ENCODE measurements around the gene NOX5. TPM values are rescaled to one million over a fixed set of nuclear protein-coding genes. Genes with fewer than 3 reads are reported as not detected.

NOX5 gene
- total RNA-seq, 1 donor from 2014 or later: 0.17 TPM

- TF ChIP-seq, protein P1, sequence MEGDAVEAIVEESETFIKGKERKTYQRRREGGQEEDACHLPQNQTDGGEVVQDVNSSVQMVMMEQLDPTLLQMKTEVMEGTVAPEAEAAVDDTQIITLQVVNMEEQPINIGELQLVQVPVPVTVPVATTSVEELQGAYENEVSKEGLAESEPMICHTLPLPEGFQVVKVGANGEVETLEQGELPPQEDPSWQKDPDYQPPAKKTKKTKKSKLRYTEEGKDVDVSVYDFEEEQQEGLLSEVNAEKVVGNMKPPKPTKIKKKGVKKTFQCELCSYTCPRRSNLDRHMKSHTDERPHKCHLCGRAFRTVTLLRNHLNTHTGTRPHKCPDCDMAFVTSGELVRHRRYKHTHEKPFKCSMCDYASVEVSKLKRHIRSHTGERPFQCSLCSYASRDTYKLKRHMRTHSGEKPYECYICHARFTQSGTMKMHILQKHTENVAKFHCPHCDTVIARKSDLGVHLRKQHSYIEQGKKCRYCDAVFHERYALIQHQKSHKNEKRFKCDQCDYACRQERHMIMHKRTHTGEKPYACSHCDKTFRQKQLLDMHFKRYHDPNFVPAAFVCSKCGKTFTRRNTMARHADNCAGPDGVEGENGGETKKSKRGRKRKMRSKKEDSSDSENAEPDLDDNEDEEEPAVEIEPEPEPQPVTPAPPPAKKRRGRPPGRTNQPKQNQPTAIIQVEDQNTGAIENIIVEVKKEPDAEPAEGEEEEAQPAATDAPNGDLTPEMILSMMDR (IDR thresholded peaks at IDR 0.05; ENCODE audit: insufficient read depth, low read length, poor library complexity, severe bottlenecking): no peak
- Histone ChIP-seq H3K4me3 (ENCODE audit: low read depth, low read length) (no peak overlapping the region), H3K27me3 (ENCODE audit: control insufficient read depth, insufficient read depth, low read length) (no peaks in the 10 kb centered on the region), H3K36me3 (ENCODE audit: control insufficient read depth, insufficient read depth, low read length) (no peaks in the 10 kb centered on the region)
- no peak for DNase-seq (ENCODE audit: low read depth)
Measured at GRCh38 chr15:69017978-69018377, 3.5 kb downstream of the NOX5 start.

- DNase-seq (ENCODE audit: low read depth): no peak
- Histone ChIP-seq H3K36me3 (ENCODE audit: control insufficient read depth, insufficient read depth, low read length) (no peaks in the 10 kb centered on the region), H3K4me3 (ENCODE audit: low read depth, low read length) (no peak overlapping the region), H3K27me3 (ENCODE audit: control insufficient read depth, insufficient read depth, low read length) (no peaks in the 10 kb centered on the region)
- TF ChIP-seq, protein P1 (IDR thresholded peaks at IDR 0.05; ENCODE audit: insufficient read depth, low read length, poor library complexity, severe bottlenecking): no peak
Measured at GRCh38 chr15:69018951-69019350, 4.5 kb downstream of the NOX5 start.

GRCh38 chr15:69021895-69022294, 7.4 kb downstream of the NOX5 start:
- no peak for DNase-seq (ENCODE audit: low read depth)
- TF ChIP-seq, protein P1 (IDR thresholded peaks at IDR 0.05; ENCODE audit: insufficient read depth, low read length, poor library complexity, severe bottlenecking): no peak
- no peaks in the 10 kb centered on the region for H3K36me3 ChIP-seq (ENCODE audit: control insufficient read depth, insufficient read depth, low read length)
- no peaks in the 10 kb centered on the region for H3K27me3 ChIP-seq (ENCODE audit: control insufficient read depth, insufficient read depth, low read length)
- no peak overlapping the region for H3K4me3 ChIP-seq (ENCODE audit: low read depth, low read length)

- no peaks in the 10 kb centered on the region for H3K27me3 ChIP-seq (ENCODE audit: control insufficient read depth, insufficient read depth, low read length)
- no peaks in the 10 kb centered on the region for H3K36me3 ChIP-seq (ENCODE audit: control insufficient read depth, insufficient read depth, low read length)
- H3K4me3 ChIP-seq (ENCODE audit: low read depth, low read length): no peak overlapping the region
- TF ChIP-seq, protein P1 (IDR thresholded peaks at IDR 0.05; ENCODE audit: insufficient read depth, low read length, poor library complexity, severe bottlenecking): no peak
- DNase-seq (ENCODE audit: low read depth): no peak
Measured at GRCh38 chr15:69025320-69025719, 10.8 kb downstream of the NOX5 start.

DNA sequence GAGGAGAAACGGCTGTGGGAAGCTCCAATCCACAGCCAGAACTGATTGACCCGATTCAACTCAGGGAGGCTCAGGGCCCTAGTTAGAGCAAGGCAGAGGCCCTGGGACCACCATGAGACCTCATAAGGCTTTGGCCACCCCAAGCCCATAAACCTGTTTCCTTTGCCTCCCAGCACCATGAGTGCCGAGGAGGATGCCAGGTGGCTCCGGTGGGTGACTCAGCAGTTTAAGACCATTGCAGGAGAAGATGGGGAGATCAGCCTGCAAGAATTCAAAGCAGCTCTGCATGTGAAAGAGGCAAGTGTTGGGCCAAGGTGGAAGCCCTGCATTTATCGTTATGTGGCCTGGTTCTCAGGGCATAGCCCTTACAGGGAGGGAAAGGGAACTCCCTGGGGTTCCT, 11.9 kb downstream of the NOX5 start:
- DNase-seq (ENCODE audit: low read depth): no peak
- Histone ChIP-seq H3K4me3 (ENCODE audit: low read depth, low read length) (no peak overlapping the region), H3K36me3 (ENCODE audit: control insufficient read depth, insufficient read depth, low read length) (no peaks in the 10 kb centered on the region), H3K27me3 (ENCODE audit: control insufficient read depth, insufficient read depth, low read length) (no peaks in the 10 kb centered on the region)
- TF ChIP-seq, protein P1 (IDR thresholded peaks at IDR 0.05; ENCODE audit: insufficient read depth, low read length, poor library complexity, severe bottlenecking): no peak

DNA sequence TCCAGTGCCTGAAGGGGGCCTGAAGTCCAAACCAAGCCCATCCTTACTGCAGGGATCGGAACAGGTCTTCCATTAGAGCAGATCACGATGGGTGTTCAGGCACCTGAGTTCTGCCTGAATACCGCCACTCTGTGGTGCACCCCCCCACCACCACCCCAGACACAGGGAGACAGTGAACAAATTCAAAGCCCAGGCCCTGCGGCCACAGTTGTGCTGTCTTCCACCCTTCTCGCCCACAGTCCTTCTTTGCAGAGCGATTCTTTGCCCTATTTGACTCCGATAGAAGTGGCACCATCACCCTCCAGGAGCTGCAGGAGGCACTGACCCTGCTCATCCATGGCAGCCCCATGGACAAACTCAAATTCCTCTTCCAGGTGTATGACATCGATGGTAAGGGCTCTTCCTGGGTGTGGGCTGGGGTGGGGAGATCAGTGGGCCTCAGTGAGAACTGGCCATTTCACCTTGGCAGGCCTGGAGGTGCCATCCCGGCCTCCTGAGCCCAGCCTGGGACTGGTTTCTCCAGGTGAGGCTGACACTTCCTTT, 13.6 kb downstream of the NOX5 start:
- H3K4me3 ChIP-seq (ENCODE audit: low read depth, low read length): no peak overlapping the region
- no peak for DNase-seq (ENCODE audit: low read depth)
- no peaks in the 10 kb centered on the region for H3K27me3 ChIP-seq (ENCODE audit: control insufficient read depth, insufficient read depth, low read length)
- TF ChIP-seq, protein P1 (IDR thresholded peaks at IDR 0.05; ENCODE audit: insufficient read depth, low read length, poor library complexity, severe bottlenecking): no peak
- H3K36me3 ChIP-seq (ENCODE audit: control insufficient read depth, insufficient read depth, low read length): no peaks in the 10 kb centered on the region

All from kidney epithelial cell (primary cell).